ENCODE results near the gene FOXO4. TPM values are rescaled to one million over a fixed set of nuclear protein-coding genes. Genes with fewer than 3 reads are reported as not detected.
A peak's percentile ranks its signal among the peaks of the same experiment; 100 is the strongest.

FOXO4 gene
- total RNA-seq, 1 experiment from 2014 or later: 11.0 TPM

GRCh38 chrX:71107762-71108360 lies 12.2 kb downstream of the FOXO4 start:
- peak; percentile 51 to 66 for DNase-seq
- H3K36me3 ChIP-seq: no peaks in the 10 kb centered on the region
- H3K4me1 ChIP-seq: peaks cover 37% of the 10 kb centered on the region
- no peaks in the 10 kb centered on the region for H3K9me3 ChIP-seq (replicated peaks)
- no peak overlapping the region; the same call in 1 of the 2 replicates for H3K27ac ChIP-seq
- no peak overlapping the region for H3K4me3 ChIP-seq
- no peaks in the 10 kb centered on the region for H3K27me3 ChIP-seq

GRCh38 chrX:71109051-71109450 lies 13.4 kb downstream of the FOXO4 start:
- no peaks in the 10 kb centered on the region for H3K9me3 ChIP-seq (replicated peaks)
- H3K27me3 ChIP-seq: no peaks in the 10 kb centered on the region
- no peak overlapping the region for H3K27ac ChIP-seq
- H3K4me1 ChIP-seq: peaks cover 34% of the 10 kb centered on the region
- no peak overlapping the region for H3K4me3 ChIP-seq
- no peaks in the 10 kb centered on the region for H3K36me3 ChIP-seq
- no peak for DNase-seq

DNA sequence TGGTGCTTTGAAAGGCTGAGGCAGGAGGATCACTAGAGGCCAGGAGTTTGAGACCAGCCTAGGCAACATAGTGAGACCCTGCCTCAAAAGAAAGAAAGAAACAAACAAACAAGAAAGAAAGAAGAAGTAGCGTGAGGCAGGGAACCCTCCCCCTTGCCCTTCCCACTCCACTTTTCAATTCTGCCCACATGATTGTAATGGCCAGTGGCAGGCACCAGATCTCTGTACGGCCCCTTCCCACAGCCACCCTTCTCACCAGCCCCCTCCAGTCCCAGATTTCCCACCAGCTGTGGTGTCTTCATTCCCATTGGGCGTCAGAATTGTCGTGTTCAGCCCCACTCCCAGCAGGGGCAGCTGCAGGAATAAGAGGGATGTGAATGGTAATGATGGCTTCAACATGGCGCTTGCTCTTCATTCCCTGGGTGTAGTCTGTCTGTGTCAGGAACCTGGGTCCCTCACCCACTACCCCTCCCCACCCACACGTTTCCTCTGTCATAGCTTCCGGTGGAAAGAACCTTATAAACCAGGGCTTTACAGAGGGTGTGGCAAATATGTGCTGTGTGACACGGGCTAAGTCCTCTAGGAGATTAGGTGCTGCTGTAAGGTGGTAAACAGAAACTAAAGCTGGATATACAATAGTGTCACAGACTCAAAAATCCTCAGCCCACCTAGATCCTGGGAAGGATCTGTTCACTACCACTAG lies 15.6 kb downstream of the FOXO4 start, which contains the start of gene IL2RG:
Gene IL2RG, minus strand, starts transcription at position 437 of the 703 bp plus-strand sequence. Its CDS starts 38 bp downstream, at position 399.
- H3K27ac ChIP-seq: no peak within 1 kb of the TSS
- DNase-seq: no peak
- H3K36me3 ChIP-seq: no peaks in the 10 kb centered on the region
- no peak within 1 kb of the TSS for H3K4me3 ChIP-seq
- H3K9me3 ChIP-seq (replicated peaks): no peaks in the 10 kb centered on the region
- peaks cover 20% of the 10 kb centered on the region for H3K4me1 ChIP-seq
- H3K27me3 ChIP-seq: no peaks in the 10 kb centered on the region

DNA sequence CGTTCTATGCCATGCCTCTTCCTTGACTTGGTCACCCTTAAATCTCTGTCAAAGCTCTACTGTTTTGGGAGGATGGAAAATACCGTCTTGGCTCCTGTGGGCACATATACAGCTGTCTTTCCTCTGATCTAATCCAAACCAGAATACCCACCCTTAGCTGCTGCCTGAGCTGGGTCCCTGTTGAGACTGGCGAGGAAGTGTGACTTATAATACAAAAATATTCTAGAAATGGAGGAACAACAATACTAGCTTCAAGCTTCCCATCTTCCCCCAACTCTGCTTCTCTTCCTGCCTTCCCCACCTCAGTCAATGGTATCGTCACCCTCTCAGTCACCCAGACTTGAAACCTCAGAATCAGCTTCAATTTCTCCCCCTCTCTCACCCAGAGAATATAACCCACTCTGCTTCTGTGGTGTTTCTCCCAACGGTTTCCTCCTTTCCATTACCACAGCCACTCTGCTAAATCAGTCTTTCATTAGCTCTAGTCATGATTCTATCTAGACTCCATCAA lies 16.3 kb downstream of the FOXO4 start:
- H3K4me1 ChIP-seq: peaks cover 15% of the 10 kb centered on the region
- no peaks in the 10 kb centered on the region for H3K27me3 ChIP-seq
- no peak overlapping the region for H3K27ac ChIP-seq
- no peaks in the 10 kb centered on the region for H3K9me3 ChIP-seq (replicated peaks)
- no peak overlapping the region for H3K4me3 ChIP-seq
- H3K36me3 ChIP-seq: no peaks in the 10 kb centered on the region
- no peak for DNase-seq

DNA sequence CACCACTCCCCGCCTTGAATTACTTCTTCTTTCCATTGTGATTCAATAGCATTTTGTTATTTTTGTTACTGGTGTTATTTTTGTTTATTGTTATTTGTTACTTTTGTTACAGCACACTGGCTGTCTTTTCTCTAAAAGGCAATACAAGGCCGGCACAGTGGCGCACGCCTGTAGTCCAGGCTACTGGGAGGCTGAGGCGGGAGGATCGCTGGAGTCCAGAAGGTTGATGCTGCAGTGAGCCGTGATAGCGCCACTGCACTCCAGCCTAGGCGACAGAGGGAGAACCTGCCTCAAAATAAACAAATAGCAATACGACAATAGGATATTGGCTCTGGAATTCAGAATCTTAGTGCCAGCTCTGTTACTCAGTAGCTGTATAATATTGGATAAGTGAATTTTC lies 21.7 kb downstream of the FOXO4 start:
- DNase-seq: no peak
- Histone ChIP-seq H3K9me3 (replicated peaks) (no peaks in the 10 kb centered on the region), H3K27ac (no peak overlapping the region), H3K36me3 (peaks cover 12% of the 10 kb centered on the region), H3K4me1 (no peaks in the 10 kb centered on the region), H3K4me3 (peak overlapping the region; percentile 76), H3K27me3 (no peaks in the 10 kb centered on the region)

DNA sequence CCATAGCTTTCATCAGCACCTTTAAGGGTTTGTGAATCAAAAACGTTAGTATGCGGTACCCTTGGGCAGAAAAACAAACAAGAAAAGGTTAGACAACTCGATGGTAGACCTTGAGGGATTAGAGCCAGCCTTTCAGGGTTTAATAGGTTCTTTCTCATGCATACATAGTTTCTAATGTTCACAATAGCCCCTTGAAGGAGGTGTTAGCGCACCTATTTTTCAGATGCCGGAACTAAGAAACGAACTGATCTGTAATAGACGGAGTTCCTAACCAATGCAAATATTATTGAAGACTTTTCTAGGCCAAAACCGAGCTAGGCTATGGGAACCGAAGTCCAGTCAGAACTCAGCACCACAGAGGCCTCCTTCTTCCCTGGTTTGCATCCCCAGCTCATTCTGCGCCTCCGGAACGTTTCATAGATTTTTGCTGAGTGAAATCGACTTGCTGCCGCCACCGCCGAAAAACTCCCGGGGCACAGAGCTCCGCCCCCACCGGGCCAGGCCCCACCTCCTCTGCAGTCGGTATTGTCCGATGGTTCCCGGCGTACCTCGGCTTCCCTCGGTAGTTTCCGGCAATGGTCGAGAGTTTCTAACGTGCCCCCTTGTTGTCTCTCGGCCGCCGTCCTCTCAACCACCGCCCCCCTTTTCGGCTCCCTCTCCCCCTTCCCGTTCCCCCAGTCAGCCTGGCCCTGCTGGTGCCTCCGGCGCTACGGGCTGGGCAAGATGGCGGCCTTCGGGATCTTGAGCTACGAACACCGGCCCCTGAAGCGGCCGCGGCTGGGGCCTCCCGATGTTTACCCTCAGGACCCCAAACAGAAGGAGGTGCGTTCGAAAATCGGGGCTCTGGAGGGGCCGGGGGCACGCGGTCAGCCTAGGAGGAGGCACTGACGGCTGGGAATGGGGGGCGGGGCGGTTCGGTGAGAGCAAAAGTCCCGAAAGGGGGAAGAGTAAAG lies 22.7 kb downstream of the FOXO4 start, which contains the start of gene MED12:
Gene MED12, plus strand, starts transcription at position 565 of the 953 bp plus-strand sequence. Its CDS starts 159 bp downstream, at position 724.
- Histone ChIP-seq H3K27me3 (no peaks in the 10 kb centered on the region), H3K9me3 (replicated peaks) (no peaks in the 10 kb centered on the region), H3K4me3 (peak within 1 kb of the TSS; percentile 76), H3K27ac (peak within 1 kb of the TSS; percentile 75), H3K36me3 (peaks cover 22% of the 10 kb centered on the region), H3K4me1 (no peaks in the 10 kb centered on the region)
- DNase-seq: peak; percentile 90 to 92

DNA sequence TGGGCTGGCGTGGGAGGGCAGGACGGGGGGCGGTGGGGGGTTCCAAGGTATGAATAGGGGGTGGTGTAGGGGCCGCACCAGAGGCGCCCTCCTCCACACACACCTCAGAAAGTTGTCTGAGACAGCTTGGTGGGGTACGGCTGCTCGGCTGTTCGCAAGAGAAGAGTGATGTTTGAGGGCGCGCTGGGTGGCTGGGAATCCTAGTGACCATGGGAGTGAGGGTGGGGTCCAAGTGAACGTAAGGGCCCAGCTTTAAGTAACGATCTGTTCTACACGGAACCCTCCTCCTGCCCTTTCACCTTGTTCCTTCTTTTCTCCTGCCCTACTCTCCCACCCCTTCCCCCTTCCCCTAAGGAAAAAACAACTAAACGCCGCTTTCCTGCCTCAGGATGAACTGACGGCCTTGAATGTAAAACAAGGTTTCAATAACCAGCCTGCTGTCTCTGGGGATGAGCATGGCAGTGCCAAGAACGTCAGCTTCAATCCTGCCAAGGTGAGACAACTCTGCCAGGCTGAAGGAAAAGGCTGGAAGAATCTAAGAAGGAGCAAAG lies 23.4 kb downstream of the FOXO4 start:
- peak overlapping the region; percentile 76 for H3K4me3 ChIP-seq
- no peaks in the 10 kb centered on the region for H3K27me3 ChIP-seq
- peaks cover 28% of the 10 kb centered on the region for H3K36me3 ChIP-seq
- H3K27ac ChIP-seq: peak overlapping the region; percentile 75
- H3K9me3 ChIP-seq (replicated peaks): no peaks in the 10 kb centered on the region
- no peaks in the 10 kb centered on the region for H3K4me1 ChIP-seq
- DNase-seq: no peak

- DNase-seq: no peak
- Histone ChIP-seq H3K36me3 (peaks cover 56% of the 10 kb centered on the region), H3K4me3 (no peak overlapping the region), H3K4me1 (no peaks in the 10 kb centered on the region), H3K9me3 (replicated peaks) (no peaks in the 10 kb centered on the region), H3K27ac (no peak overlapping the region), H3K27me3 (no peaks in the 10 kb centered on the region)
Observed at GRCh38 chrX:71128166-71128833, 32.6 kb downstream of the FOXO4 start.

DNA sequence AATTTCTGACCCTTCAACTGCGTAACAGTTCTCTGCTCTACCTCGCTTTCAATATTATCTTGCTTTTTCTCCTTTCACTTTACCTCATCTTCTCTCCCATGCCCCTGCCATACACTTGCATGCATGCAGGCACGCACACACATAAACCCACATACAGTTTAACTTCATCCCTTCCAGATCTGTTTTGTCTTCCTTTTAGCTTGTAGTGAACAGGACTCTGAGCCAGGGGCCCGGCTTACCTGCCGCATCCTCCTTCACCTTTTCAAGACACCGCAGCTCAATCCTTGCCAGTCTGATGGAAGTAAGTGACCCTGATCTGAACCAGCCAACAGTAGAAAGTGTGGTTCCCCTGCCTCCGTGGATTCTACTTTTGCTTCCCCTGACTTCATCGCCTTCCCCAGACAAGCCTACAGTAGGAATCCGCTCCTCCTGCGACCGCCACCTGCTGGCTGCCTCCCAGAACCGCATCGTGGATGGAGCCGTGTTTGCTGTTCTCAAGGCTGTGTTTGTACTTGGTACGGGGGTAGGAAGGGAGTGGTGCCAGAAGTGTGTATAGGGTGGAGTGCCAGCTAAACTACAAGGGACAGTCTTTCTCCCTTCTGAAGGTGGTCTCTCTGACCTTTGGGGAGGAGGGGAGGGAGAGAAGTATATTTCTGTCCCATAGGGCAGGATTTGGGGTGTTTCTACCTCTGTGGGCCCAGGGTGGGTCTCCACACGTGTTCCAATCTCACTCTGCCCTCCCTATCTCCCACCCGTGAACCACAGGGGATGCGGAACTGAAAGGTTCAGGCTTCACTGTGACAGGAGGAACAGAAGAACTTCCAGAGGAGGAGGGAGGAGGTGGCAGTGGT lies 33.5 kb downstream of the FOXO4 start:
- Histone ChIP-seq H3K4me1 (no peaks in the 10 kb centered on the region), H3K9me3 (replicated peaks) (no peaks in the 10 kb centered on the region), H3K27me3 (no peaks in the 10 kb centered on the region), H3K4me3 (no peak overlapping the region), H3K27ac (no peak overlapping the region), H3K36me3 (peaks cover 50% of the 10 kb centered on the region)
- DNase-seq: peak; percentile 54 to 77

GRCh38 chrX:71131510-71131909 lies 35.9 kb downstream of the FOXO4 start:
- Histone ChIP-seq H3K4me1 (no peaks in the 10 kb centered on the region), H3K27me3 (no peaks in the 10 kb centered on the region), H3K9me3 (replicated peaks) (no peaks in the 10 kb centered on the region), H3K4me3 (no peak overlapping the region), H3K27ac (no peak overlapping the region), H3K36me3 (peaks cover 52% of the 10 kb centered on the region)
- no peak for DNase-seq

DNA sequence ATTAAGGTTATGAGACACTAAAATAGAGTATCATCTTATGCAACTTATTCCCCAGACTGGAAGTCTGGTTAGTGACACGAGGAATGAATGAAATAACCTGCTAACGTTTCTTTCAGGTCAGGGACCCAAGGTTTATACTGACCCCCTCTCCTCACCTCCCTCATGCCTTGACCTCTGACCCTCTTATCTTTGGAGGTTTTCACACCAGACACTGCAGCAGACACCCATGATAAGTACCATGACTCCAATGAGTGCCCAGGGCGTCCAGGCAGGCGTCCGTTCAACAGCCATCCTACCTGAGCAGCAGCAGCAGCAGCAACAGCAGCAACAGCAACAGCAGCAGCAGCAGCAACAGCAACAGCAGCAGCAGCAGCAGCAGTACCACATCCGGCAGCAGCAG lies 44.8 kb downstream of the FOXO4 start:
- Histone ChIP-seq H3K36me3 (peaks cover 25% of the 10 kb centered on the region), H3K27me3 (no peaks in the 10 kb centered on the region), H3K4me3 (no peak overlapping the region), H3K4me1 (peaks cover 6% of the 10 kb centered on the region; the same call in 1 of the 2 replicates), H3K9me3 (replicated peaks) (no peaks in the 10 kb centered on the region), H3K27ac (no peak overlapping the region)
- DNase-seq: no peak

DNA sequence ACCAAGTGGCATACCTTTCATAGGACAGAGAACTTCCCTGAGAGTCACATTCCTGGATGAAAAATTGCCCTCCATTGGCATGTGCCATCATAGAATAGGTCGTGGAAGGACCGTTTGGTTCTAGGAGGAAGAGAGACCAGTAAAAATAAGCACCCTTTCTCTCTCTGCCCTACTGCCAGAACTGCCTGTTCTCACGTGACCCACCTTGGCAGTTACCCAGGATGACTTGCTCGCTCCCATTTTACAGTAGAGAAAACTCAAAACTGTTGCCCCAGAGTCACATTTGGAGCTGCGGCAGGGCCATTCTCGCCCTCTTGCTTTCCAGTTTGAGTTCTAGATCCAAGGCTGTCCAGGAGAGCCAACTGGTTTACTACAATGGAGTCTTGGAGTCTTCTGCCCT lies 47.9 kb downstream of the FOXO4 start:
- Histone ChIP-seq H3K4me1 (peaks cover 6% of the 10 kb centered on the region; the same call in 1 of the 2 replicates), H3K36me3 (peaks cover 2% of the 10 kb centered on the region), H3K27me3 (no peaks in the 10 kb centered on the region), H3K9me3 (replicated peaks) (no peaks in the 10 kb centered on the region), H3K27ac (no peak overlapping the region), H3K4me3 (no peak overlapping the region)
- no peak for DNase-seq

GRCh38 chrX:71144651-71145050 lies 49.0 kb downstream of the FOXO4 start, which contains the start of gene NLGN3:
NLGN3 (plus strand) TSS chrX:71144841; CDS start chrX:71147750, 2,909 bp downstream.
- Histone ChIP-seq H3K27ac (no peak within 1 kb of the TSS), H3K4me1 (peaks cover 10% of the 10 kb centered on the region), H3K4me3 (peak within 1 kb of the TSS; percentile 48), H3K9me3 (replicated peaks) (no peaks in the 10 kb centered on the region), H3K27me3 (no peaks in the 10 kb centered on the region), H3K36me3 (peaks cover 2% of the 10 kb centered on the region)
- peak; percentile 54 to 55 for DNase-seq
